ENCODE results near the gene AXL. TPM values are rescaled to one million over a fixed set of nuclear protein-coding genes. Genes with fewer than 3 reads are reported as not detected.
A peak's percentile ranks its signal among the peaks of the same experiment; 100 is the strongest.

Gene AXL
- total and polyA plus RNA-seq, 10 donors, result 2.3 to 135 (median 61.5) TPM

GRCh38 chr19:41205995-41206394 lies 13.0 kb upstream of the AXL start:
- peaks cover 0 to 6% (median 0%) of the 10 kb centered on the region in 6 donors for H3K36me3 ChIP-seq
- peaks cover 0 to 9% (median 2%) of the 10 kb centered on the region in 6 donors for H3K4me1 ChIP-seq
- intact Hi-C loops (cut with DNase I; ENCODE audit: low total_unique reads), result loop anchor here (5.0 kb wide), 1 partner anchor 56 kb away; the partner anchor contains the start of gene HNRNPUL1
- no peak overlapping the region for H3K4me3 ChIP-seq
- no peak overlapping the region for H3K27ac ChIP-seq
- peaks cover 0 to 11% (median 0%) of the 10 kb centered on the region in 7 donors for H3K27me3 ChIP-seq (replicated peaks in 1 of 7)
- no peak for DNase-seq
- TF ChIP-seq POLR2A (IDR thresholded peaks at IDR 0.05), result no peak
- TF ChIP-seq POLR2AphosphoS5 (IDR thresholded peaks at IDR 0.05), result no peak
- TF ChIP-seq, protein P1, sequence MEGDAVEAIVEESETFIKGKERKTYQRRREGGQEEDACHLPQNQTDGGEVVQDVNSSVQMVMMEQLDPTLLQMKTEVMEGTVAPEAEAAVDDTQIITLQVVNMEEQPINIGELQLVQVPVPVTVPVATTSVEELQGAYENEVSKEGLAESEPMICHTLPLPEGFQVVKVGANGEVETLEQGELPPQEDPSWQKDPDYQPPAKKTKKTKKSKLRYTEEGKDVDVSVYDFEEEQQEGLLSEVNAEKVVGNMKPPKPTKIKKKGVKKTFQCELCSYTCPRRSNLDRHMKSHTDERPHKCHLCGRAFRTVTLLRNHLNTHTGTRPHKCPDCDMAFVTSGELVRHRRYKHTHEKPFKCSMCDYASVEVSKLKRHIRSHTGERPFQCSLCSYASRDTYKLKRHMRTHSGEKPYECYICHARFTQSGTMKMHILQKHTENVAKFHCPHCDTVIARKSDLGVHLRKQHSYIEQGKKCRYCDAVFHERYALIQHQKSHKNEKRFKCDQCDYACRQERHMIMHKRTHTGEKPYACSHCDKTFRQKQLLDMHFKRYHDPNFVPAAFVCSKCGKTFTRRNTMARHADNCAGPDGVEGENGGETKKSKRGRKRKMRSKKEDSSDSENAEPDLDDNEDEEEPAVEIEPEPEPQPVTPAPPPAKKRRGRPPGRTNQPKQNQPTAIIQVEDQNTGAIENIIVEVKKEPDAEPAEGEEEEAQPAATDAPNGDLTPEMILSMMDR (IDR thresholded peaks at IDR 0.05 in 8 of 11, conservative IDR thresholded peaks at IDR 0.05 in 3 of 11), result no peak
- WGBS, 5 donors, result 65 to 75% (median 69%) methylated on average over 10 of the region's 10 CpGs
- H3K9me3 ChIP-seq, result no peaks in the 10 kb centered on the region

DNA sequence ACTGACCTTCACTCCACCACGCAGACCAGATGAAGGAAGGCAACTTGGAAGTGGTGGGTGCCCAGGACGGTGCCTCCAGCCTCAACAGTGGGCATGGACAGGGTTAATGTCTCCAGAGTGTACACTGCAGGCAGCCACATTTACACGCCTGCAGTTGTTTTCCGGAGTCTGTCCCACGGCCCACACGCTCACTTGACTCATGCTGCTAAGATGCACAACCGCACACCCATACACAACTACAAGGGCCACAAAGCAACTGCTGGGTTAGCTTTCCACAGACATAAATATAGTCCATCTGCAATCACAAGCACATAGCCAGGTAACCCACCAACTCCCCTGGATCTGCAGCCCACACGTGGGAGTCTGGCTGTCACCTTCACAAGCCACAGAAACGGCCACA lies 12.6 kb upstream of the AXL start:
- Histone ChIP-seq H3K9me3 (no peaks in the 10 kb centered on the region), H3K4me1 (peaks cover 0 to 9% (median 2%) of the 10 kb centered on the region in 6 donors), H3K4me3 (no peak overlapping the region), H3K27me3 (replicated peaks in 1 of 7) (peaks cover 0 to 11% (median 0%) of the 10 kb centered on the region in 7 donors), H3K27ac (peak overlapping the region in 2 of 8 donors; percentile 48 to 50), H3K36me3 (peaks cover 0 to 6% (median 0%) of the 10 kb centered on the region in 6 donors)
- 74 to 89% (median 82%) methylated on average over 8 to 9 of the region's 9 CpGs for WGBS, 5 donors
- TF ChIP-seq, protein P1 (IDR thresholded peaks at IDR 0.05 in 8 of 11, conservative IDR thresholded peaks at IDR 0.05 in 3 of 11), result no peak
- no peak for DNase-seq
- intact Hi-C loops (cut with DNase I; ENCODE audit: low total_unique reads), result loop anchor here (5.0 kb wide), 1 partner anchor 56 kb away; the partner anchor contains the start of gene HNRNPUL1

GRCh38 chr19:41206926-41207750 lies 11.9 kb upstream of the AXL start:
- peaks cover 0 to 6% (median 0%) of the 10 kb centered on the region in 6 donors for H3K36me3 ChIP-seq
- H3K27me3 ChIP-seq (replicated peaks in 1 of 7), result peaks cover 0 to 11% (median 0%) of the 10 kb centered on the region in 7 donors
- peak overlapping the region in 5 of 8 donors; percentile 32 to 50 (median 43) for H3K27ac ChIP-seq
- intact Hi-C loops (cut with DNase I; ENCODE audit: low total_unique reads), result loop anchor here (5.0 kb wide), 1 partner anchor 55 kb away; the partner anchor contains the start of gene HNRNPUL1
- no peak for DNase-seq
- peaks cover 0 to 9% (median 2%) of the 10 kb centered on the region in 6 donors for H3K4me1 ChIP-seq
- 76 to 79% (median 77%) methylated on average over 24 to 26 of the region's 26 CpGs for WGBS, 5 donors
- H3K9me3 ChIP-seq, result no peaks in the 10 kb centered on the region
- TF ChIP-seq, protein P1 (IDR thresholded peaks at IDR 0.05 in 8 of 11, conservative IDR thresholded peaks at IDR 0.05 in 3 of 11), result no peak
- TF ChIP-seq POLR2AphosphoS5 (IDR thresholded peaks at IDR 0.05) (no peak), POLR2A (IDR thresholded peaks at IDR 0.05) (no peak)
- no peak overlapping the region for H3K4me3 ChIP-seq

DNA sequence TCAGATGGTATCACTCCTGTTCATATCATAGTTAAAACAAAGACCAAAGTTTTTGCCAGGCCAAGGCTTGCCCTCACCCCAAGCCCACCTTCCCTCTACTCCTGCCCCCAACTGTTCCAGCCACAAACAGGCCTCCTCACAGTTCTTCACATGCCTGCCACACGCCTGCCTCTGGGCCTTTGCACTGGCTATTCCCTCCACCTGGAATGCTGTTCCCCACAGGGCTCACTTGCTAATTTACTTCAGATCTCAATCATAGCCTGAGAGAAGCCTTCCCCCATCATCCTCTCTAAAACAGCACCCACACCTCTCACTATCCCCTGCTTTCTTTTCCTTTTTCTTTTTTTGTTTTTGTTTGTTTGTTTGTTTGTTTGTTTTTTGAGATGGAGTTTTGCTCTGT lies 4.9 kb upstream of the AXL start:
- intact Hi-C loops (cut with DNase I; ENCODE audit: low total_unique reads), result no loop called here
- TF ChIP-seq POLR2A (IDR thresholded peaks at IDR 0.05), result no peak
- no peak for TF ChIP-seq POLR2AphosphoS5 (IDR thresholded peaks at IDR 0.05)
- TF ChIP-seq, protein P1 (IDR thresholded peaks at IDR 0.05 in 8 of 11, conservative IDR thresholded peaks at IDR 0.05 in 3 of 11), result no peak
- 81 to 94% (median 89%) methylated on average over 1 of the region's 1 CpG for WGBS, 5 donors
- H3K4me1 ChIP-seq, result no peaks in the 10 kb centered on the region
- no peaks in the 10 kb centered on the region for H3K9me3 ChIP-seq
- no peak overlapping the region for H3K27ac ChIP-seq
- no peaks in the 10 kb centered on the region for H3K36me3 ChIP-seq
- DNase-seq, result no peak
- H3K4me3 ChIP-seq, result no peak overlapping the region
- peaks cover 0 to 33% (median 10%) of the 10 kb centered on the region in 7 donors for H3K27me3 ChIP-seq (replicated peaks in 1 of 7)
